Endodermal cell (in vitro differentiated cells): Measurements from ENCODE around the gene ZNF407. TPM values are rescaled to one million over a fixed set of nuclear protein-coding genes. Genes with fewer than 3 reads are reported as not detected.

ENCODE experiments used
- DNase-seq: peaks from one replicate; pipeline ENCODE4 v3.0.0-alpha.2; 2017
- H3K27ac ChIP-seq: 2 replicates; pipeline ENCODE4 v1.5.1; 2013; ENCODE audit warnings: mild to moderate bottlenecking, low read depth, low read length, moderate library complexity
- H3K27me3 ChIP-seq: 2 replicates; pipeline ENCODE4 v1.6.1; 2013; ENCODE audit warnings: mild to moderate bottlenecking, low read length, moderate library complexity; ENCODE audit not compliant: insufficient read depth, control insufficient read depth, poor library complexity, severe bottlenecking
- H3K36me3 ChIP-seq: 2 replicates; pipeline ENCODE4 v1.7.0; 2013; ENCODE audit warnings: mild to moderate bottlenecking, low read length, moderate library complexity; ENCODE audit not compliant: control insufficient read depth, insufficient read depth
- H3K4me1 ChIP-seq: one replicate; pipeline ENCODE4 v1.7.0; 2013; ENCODE audit warnings: low read length; ENCODE audit not compliant: control insufficient read depth, insufficient read depth
- H3K4me3 ChIP-seq: 2 replicates; pipeline ENCODE4 v1.5.1; 2013; ENCODE audit warnings: mild to moderate bottlenecking, low read length, moderate library complexity
- H3K9ac ChIP-seq: 2 replicates; pipeline ENCODE4 v1.6.1; 2013; ENCODE audit warnings: mild to moderate bottlenecking, low read length, moderate library complexity; ENCODE audit not compliant: poor library complexity, severe bottlenecking; ENCODE audit errors: extremely low read depth
- H3K9me3 ChIP-seq: 2 replicates; pipeline ENCODE4 v1.6.1; 2013; ENCODE audit warnings: mild to moderate bottlenecking, low read length, moderate library complexity; ENCODE audit not compliant: control insufficient read depth
- H3K27ac Mint-ChIP-seq: 2 replicates; pipeline ENCODE4 v1.8.0; 2020; ENCODE audit warnings: mixed read lengths
- H3K27me3 Mint-ChIP-seq: 2 replicates; pipeline ENCODE4 v1.8.0; 2021; ENCODE audit warnings: mild to moderate bottlenecking, mixed read lengths; ENCODE audit not compliant: insufficient read depth
- H3K36me3 Mint-ChIP-seq: 2 replicates; pipeline ENCODE4 v1.8.0; 2020; ENCODE audit warnings: low read depth, mixed read lengths
- H3K4me1 Mint-ChIP-seq: 2 replicates; pipeline ENCODE4 v1.8.0; 2020; ENCODE audit warnings: mixed read lengths
- H3K4me3 Mint-ChIP-seq: 2 replicates; pipeline ENCODE4 v1.8.0; 2020; ENCODE audit warnings: mild to moderate bottlenecking, moderate library complexity, mixed read lengths
- H3K9me3 Mint-ChIP-seq: 2 replicates; pipeline ENCODE4 v1.8.0; 2020; ENCODE audit warnings: mild to moderate bottlenecking, mixed read lengths
- WGBS, 2 experiments: methylation state at CpG; one replicate each; pipeline versions ENCODE4 v1.1.5 to v1.1.7; 2013; ENCODE audit warnings: missing lambda C conversion rate in 2 of 2, mixed read lengths in 1 of 2; ENCODE audit not compliant: insufficient coverage in 1 of 2, insufficient read length in 1 of 2; 5-methylcytosine and 5-hydroxymethylcytosine counted together
- total RNA-seq, 2 donors: library from RNA; stranded (reverse); fragmentation: NEBNext Ultra II Directional in 1 of 2; extraction: Animal tissue kit (Norgen Biotek cat#: 25700) in 1 of 2; gene quantifications; 2 replicates in 1 of 2; 3 replicates in 1 of 2; pipeline ENCODE4 v1.2.1, GENCODE V29; 2021
- TF ChIP-seq, protein P1 (sequence below): fragments of 200-600 bp; sonication (generic); conservative IDR thresholded peaks from 2 replicates; pipeline ENCODE4 v1.5.0; 2021; ENCODE audit warnings: antibody characterized with exemption, mild to moderate bottlenecking

ZNF407 gene
- total RNA-seq, 2 donors from 2014 or later = 7.6 to 13.1 TPM

DNA sequence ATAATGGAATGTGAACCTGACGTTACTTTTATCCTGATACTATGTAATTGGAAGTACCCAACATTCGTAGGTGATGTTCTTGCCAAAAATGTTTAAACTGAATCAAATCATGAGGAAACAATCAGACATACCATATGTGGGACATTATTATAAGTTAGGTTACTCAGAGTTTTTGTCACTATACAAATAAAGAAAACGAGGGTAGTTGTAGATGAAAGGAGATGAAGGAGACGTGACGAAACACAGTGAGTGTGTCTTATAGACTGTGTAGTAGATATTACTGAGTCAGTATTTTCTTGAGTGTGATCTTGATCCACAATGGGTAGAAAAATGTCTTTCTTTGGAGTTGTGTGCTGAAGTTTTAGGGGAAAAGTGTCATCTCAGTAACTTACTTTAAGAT is 176.8 kb downstream of the ZNF407 start:
- no peak overlapping the region for H3K27ac ChIP-seq
- no peaks in the 10 kb centered on the region for H3K27me3 ChIP-seq
- no peaks in the 10 kb centered on the region for H3K36me3 ChIP-seq
- DNase-seq = no peak
- Mint-ChIP-seq H3K36me3 (no peaks in the 10 kb centered on the region), H3K9me3 (no peaks in the 10 kb centered on the region), H3K4me1 (peaks cover 2% of the 10 kb centered on the region), H3K27ac (no peak overlapping the region), H3K27me3 (no peaks in the 10 kb centered on the region), H3K4me3 (no peak overlapping the region)
- TF ChIP-seq, protein P1, sequence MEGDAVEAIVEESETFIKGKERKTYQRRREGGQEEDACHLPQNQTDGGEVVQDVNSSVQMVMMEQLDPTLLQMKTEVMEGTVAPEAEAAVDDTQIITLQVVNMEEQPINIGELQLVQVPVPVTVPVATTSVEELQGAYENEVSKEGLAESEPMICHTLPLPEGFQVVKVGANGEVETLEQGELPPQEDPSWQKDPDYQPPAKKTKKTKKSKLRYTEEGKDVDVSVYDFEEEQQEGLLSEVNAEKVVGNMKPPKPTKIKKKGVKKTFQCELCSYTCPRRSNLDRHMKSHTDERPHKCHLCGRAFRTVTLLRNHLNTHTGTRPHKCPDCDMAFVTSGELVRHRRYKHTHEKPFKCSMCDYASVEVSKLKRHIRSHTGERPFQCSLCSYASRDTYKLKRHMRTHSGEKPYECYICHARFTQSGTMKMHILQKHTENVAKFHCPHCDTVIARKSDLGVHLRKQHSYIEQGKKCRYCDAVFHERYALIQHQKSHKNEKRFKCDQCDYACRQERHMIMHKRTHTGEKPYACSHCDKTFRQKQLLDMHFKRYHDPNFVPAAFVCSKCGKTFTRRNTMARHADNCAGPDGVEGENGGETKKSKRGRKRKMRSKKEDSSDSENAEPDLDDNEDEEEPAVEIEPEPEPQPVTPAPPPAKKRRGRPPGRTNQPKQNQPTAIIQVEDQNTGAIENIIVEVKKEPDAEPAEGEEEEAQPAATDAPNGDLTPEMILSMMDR = no peak
- WGBS, 2 experiments = 83 to 95% methylated on average over 5 of the region's 5 CpGs
- no peaks in the 10 kb centered on the region for H3K4me1 ChIP-seq
- H3K9ac ChIP-seq = no peak overlapping the region
- no peaks in the 10 kb centered on the region for H3K9me3 ChIP-seq
- H3K4me3 ChIP-seq = no peak overlapping the region

DNA sequence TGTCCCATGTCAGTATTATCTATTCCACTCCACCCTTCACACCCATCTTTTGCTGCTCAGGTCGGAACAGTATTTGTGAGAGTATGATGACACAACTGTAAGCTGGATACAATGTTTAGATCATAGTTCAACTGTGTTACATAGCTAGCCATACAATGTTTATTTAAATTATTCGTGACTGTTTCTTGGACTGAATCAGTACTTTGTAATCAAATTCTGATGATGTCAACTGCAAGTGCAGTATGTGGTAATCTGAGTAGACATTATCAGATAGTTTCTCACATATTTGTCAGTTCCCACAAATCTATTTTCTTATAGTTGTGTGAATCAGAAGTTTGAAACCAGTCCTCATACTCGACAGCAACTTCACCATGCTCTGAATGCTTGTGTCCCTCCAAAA is 177.6 kb downstream of the ZNF407 start:
- Histone ChIP-seq H3K27ac (no peak overlapping the region), H3K9me3 (no peaks in the 10 kb centered on the region), H3K4me3 (no peak overlapping the region), H3K4me1 (no peaks in the 10 kb centered on the region), H3K27me3 (no peaks in the 10 kb centered on the region), H3K9ac (no peak overlapping the region), H3K36me3 (no peaks in the 10 kb centered on the region)
- Mint-ChIP-seq H3K4me1 (peaks cover 2% of the 10 kb centered on the region), H3K27ac (no peak overlapping the region), H3K27me3 (no peaks in the 10 kb centered on the region), H3K4me3 (no peak overlapping the region), H3K36me3 (no peaks in the 10 kb centered on the region), H3K9me3 (no peaks in the 10 kb centered on the region)
- DNase-seq = no peak
- TF ChIP-seq, protein P1 = no peak
- WGBS, 2 experiments = 88% methylated on average over 1 to 3 of the region's 3 CpGs

DNA sequence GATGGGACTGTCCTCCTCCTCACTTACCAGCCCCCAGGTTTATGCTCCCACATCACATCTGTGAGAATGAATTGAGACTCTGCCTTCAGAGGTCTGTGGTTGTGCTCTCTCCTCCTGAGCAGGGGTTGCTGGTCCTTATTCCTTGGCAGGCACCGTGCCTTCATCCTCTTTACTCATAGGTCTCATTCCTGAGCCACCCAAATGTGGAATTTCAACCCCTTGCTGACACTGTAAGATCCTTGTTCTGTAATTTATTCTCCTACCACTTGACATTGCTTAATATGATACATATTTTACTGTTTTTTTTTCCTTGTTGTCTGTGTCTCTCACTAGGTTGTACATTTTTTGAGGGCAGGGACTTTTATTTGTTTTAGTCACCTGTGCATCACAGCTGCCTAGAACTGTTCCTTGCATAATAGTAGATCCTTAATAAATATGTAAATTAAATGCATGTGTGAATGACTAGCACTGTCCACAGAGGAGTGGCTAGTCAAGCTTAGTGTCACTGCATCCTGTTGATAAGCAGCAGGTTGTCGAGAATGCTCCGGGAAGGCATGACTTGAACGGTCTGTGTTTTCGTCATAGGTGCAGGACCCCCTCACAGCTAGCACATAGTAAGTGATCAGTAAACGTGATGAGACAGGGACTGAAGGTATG is 180.6 kb downstream of the ZNF407 start:
- H3K27ac ChIP-seq = no peak overlapping the region
- H3K9ac ChIP-seq = no peak overlapping the region
- WGBS, 2 experiments = 92 to 94% methylated on average over 4 to 6 of the region's 6 CpGs
- H3K4me1 Mint-ChIP-seq = peaks cover 2% of the 10 kb centered on the region
- TF ChIP-seq, protein P1 = no peak
- H3K27me3 Mint-ChIP-seq = no peaks in the 10 kb centered on the region
- H3K9me3 Mint-ChIP-seq = no peaks in the 10 kb centered on the region
- no peak for DNase-seq
- no peak overlapping the region for H3K27ac Mint-ChIP-seq
- H3K36me3 Mint-ChIP-seq = no peaks in the 10 kb centered on the region
- no peak overlapping the region for H3K4me3 Mint-ChIP-seq
- no peaks in the 10 kb centered on the region for H3K4me1 ChIP-seq
- no peaks in the 10 kb centered on the region for H3K9me3 ChIP-seq
- H3K36me3 ChIP-seq = no peaks in the 10 kb centered on the region
- H3K27me3 ChIP-seq = no peaks in the 10 kb centered on the region
- H3K4me3 ChIP-seq = no peak overlapping the region
